K562 (cell line): ENCODE data around the gene PRC1. TPM values are rescaled to one million over a fixed set of nuclear protein-coding genes. Genes with fewer than 3 reads are reported as not detected.

Source experiments
- ARID1B ChIP-seq: fragments of 450-650 bp; IDR thresholded peaks from 2 replicates; pipeline ENCODE4 v1.6.1; 2016; ENCODE audit warnings: antibody characterized with exemption, mild to moderate bottlenecking, inconsistent platforms
- ATF7 ChIP-seq: fragments of 450-650 bp; IDR thresholded peaks from 2 replicates; pipeline ENCODE4 v1.7.1; 2014; ENCODE audit warnings: mild to moderate bottlenecking, moderate library complexity
- CBX5 ChIP-seq: IDR thresholded peaks from 2 replicates; pipeline ENCODE4 v1.6.1; 2014; ENCODE audit warnings: low read depth, borderline replicate concordance
- EHMT2 ChIP-seq: fragments of 450-650 bp; IDR thresholded peaks from 2 replicates; pipeline ENCODE4 v1.6.1; 2018; ENCODE audit warnings: antibody characterized with exemption
- FOSL1 ChIP-seq: fragments of 200-800 bp; sonication (Bioruptor generic); conservative IDR thresholded peaks from 2 replicates; pipeline ENCODE4 v1.6.1; 2016; ENCODE audit warnings: missing genetic modification characterization, missing compliant biosample characterization
- NFE2L1 ChIP-seq: fragments of 450-650 bp; IDR thresholded peaks from 2 replicates; pipeline ENCODE4 v1.6.1; 2016; ENCODE audit warnings: missing genetic modification characterization, low read depth, mild to moderate bottlenecking, missing compliant biosample characterization, moderate library complexity, borderline replicate concordance
- PHF21A ChIP-seq: fragments of 450-650 bp; IDR thresholded peaks from 2 replicates; pipeline ENCODE4 v1.6.1; 2017; ENCODE audit warnings: low read depth, borderline replicate concordance
- PHF8 ChIP-seq: fragments of 200-600 bp; sonication (generic); IDR thresholded peaks from 2 replicates; pipeline ENCODE4 v1.6.1; 2012; ENCODE audit warnings: mixed run types, mild to moderate bottlenecking, inconsistent platforms, low read length, moderate library complexity, borderline replicate concordance
- POLR2H ChIP-seq: IDR thresholded peaks from 2 replicates; pipeline ENCODE4 v1.6.1; 2016; ENCODE audit warnings: missing genetic modification characterization, low read depth, mild to moderate bottlenecking, control low read depth, missing compliant biosample characterization, moderate library complexity
- RBM25 ChIP-seq: fragments of 200-400 bp; formaldehyde crosslinking; IDR thresholded peaks from 2 replicates; pipeline ENCODE4 v1.6.1; 2018; ENCODE audit warnings: low read length, low read depth, moderate library complexity; ENCODE audit not compliant: severe bottlenecking
- SP1 ChIP-seq: sonication (generic); formaldehyde crosslinking; IDR thresholded peaks from 2 replicates; pipeline ENCODE4 v1.8.1; 2022; ENCODE audit warnings: mild to moderate bottlenecking, missing genetic modification reagents
- SREBF2 ChIP-seq: sonication (generic); formaldehyde crosslinking; IDR thresholded peaks from 2 replicates; pipeline ENCODE4 v1.4.0; 2020; ENCODE audit warnings: mild to moderate bottlenecking, missing genetic modification reagents
- STAT5A ChIP-seq: IDR thresholded peaks from 2 replicates; pipeline ENCODE4 v1.6.1; 2012; ENCODE audit warnings: low read length, inconsistent platforms, borderline replicate concordance
- ZKSCAN1 ChIP-seq: fragments of 150-350 bp; IDR thresholded peaks from 2 replicates; pipeline ENCODE4 v1.6.1; 2016; ENCODE audit warnings: low read depth, low read length
- ZNF583 ChIP-seq: fragments of 250-450 bp; sonication (Bioruptor Pico); IDR thresholded peaks from 2 replicates; pipeline ENCODE4 v1.4.0; 2020
- polyA plus RNA-seq, 8 experiments: library from polyadenylated mRNA; depleted of rRNA in 4 of 8; stranded (reverse) in 5 of 8; unstranded in 3 of 8; fragments of >200 nt; fragmentation: Nextera tagmentation in 2 of 8; fragmentation: Illumina TruSeq in 1 of 8; extraction: Ambion mirVana in 2 of 8; extraction: Trizol in 1 of 8; gene quantifications; 2 replicates each; pipeline versions ENCODE4 v1.2.1 to v1.2.3, GENCODE V29; 2011 to 2014; ENCODE audit warnings: inconsistent platforms in 1 of 8, missing spikeins in 1 of 8
- total RNA-seq, 7 experiments: library from RNA; depleted of rRNA in 6 of 7; stranded (reverse); fragments of >200 nt in 6 of 7; fragmentation: Illumina TruSeq in 2 of 7; extraction: Trizol in 2 of 7; gene quantifications; 2 replicates each; pipeline versions ENCODE4 v1.2.1 to v1.2.3, GENCODE V29; 2011 to 2021; ENCODE audit warnings: low replicate concordance in 1 of 7
- TF ChIP-seq, protein P1 (sequence below), 2 experiments: fragments of 450-650 bp; formaldehyde crosslinking in 1 of 2; IDR thresholded peaks; 2 replicates each; pipeline versions ENCODE4 v1.4.0 to v1.6.1; 2014 to 2020; ENCODE audit warnings: mild to moderate bottlenecking in 2 of 2, borderline replicate concordance in 1 of 2, low read depth in 1 of 2
- TF ChIP-seq, protein P2 (sequence below): fragments of 200-800 bp; sonication (Bioruptor generic); IDR thresholded peaks from 2 replicates; pipeline ENCODE4 v1.6.1; 2017; ENCODE audit warnings: missing genetic modification characterization, missing compliant biosample characterization

The PRC1 gene
- total and polyA plus RNA-seq, 9 of the 15 experiments (the other 6 are each of a cell fraction or from before 2014, with no cell fraction given), result 156 to 391 (median 240) TPM

GRCh38 chr15:90934256-90934948, 59.9 kb downstream of the PRC1 start (continued):
- TF ChIP-seq, protein P1, sequence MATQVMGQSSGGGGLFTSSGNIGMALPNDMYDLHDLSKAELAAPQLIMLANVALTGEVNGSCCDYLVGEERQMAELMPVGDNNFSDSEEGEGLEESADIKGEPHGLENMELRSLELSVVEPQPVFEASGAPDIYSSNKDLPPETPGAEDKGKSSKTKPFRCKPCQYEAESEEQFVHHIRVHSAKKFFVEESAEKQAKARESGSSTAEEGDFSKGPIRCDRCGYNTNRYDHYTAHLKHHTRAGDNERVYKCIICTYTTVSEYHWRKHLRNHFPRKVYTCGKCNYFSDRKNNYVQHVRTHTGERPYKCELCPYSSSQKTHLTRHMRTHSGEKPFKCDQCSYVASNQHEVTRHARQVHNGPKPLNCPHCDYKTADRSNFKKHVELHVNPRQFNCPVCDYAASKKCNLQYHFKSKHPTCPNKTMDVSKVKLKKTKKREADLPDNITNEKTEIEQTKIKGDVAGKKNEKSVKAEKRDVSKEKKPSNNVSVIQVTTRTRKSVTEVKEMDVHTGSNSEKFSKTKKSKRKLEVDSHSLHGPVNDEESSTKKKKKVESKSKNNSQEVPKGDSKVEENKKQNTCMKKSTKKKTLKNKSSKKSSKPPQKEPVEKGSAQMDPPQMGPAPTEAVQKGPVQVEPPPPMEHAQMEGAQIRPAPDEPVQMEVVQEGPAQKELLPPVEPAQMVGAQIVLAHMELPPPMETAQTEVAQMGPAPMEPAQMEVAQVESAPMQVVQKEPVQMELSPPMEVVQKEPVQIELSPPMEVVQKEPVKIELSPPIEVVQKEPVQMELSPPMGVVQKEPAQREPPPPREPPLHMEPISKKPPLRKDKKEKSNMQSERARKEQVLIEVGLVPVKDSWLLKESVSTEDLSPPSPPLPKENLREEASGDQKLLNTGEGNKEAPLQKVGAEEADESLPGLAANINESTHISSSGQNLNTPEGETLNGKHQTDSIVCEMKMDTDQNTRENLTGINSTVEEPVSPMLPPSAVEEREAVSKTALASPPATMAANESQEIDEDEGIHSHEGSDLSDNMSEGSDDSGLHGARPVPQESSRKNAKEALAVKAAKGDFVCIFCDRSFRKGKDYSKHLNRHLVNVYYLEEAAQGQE (IDR thresholded peaks at IDR 0.05; ENCODE audit: borderline replicate concordance), result peak; percentile 64; the same call in 1 of the 2 replicates
- TF ChIP-seq, protein P1 (CRISPR knock-in tag; IDR thresholded peaks at IDR 0.05; ENCODE audit: low read depth), result no peak
- TF ChIP-seq ZNF583 (CRISPR knock-in tag), result no peak
- no peak for TF ChIP-seq FOSL1
- no peak for TF ChIP-seq NFE2L1 (tag)
- no peak for TF ChIP-seq EHMT2
- no peak for TF ChIP-seq RBM25
- no peak for TF ChIP-seq PHF8
- no peak for TF ChIP-seq CBX5
- TF ChIP-seq SP1 (CRISPR knock-in tag), result no peak; the same call in none of the 2 replicates
- TF ChIP-seq ATF7, result 0 out of 2 replicates have a peak, but pooled peaks have one; percentile 26
- no peak for TF ChIP-seq SREBF2 (CRISPR knock-in tag)
- no peak for TF ChIP-seq ZKSCAN1
- no peak for TF ChIP-seq STAT5A
- TF ChIP-seq PHF21A, result peak; percentile 28; the same call in 1 of the 2 replicates
- no peak for TF ChIP-seq POLR2H (tag)
- no peak for TF ChIP-seq ARID1B
- TF ChIP-seq, protein P2, sequence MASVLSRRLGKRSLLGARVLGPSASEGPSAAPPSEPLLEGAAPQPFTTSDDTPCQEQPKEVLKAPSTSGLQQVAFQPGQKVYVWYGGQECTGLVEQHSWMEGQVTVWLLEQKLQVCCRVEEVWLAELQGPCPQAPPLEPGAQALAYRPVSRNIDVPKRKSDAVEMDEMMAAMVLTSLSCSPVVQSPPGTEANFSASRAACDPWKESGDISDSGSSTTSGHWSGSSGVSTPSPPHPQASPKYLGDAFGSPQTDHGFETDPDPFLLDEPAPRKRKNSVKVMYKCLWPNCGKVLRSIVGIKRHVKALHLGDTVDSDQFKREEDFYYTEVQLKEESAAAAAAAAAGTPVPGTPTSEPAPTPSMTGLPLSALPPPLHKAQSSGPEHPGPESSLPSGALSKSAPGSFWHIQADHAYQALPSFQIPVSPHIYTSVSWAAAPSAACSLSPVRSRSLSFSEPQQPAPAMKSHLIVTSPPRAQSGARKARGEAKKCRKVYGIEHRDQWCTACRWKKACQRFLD (CRISPR knock-in tag), result no peak
